Measurements from ENCODE around the gene MUC4.
"Not testable (repeated sequence)": the region's sequence is repeated elsewhere in the genome, so short reads cannot be mapped to it uniquely, and the experiment has no call there.

Gene MUC4

DNA sequence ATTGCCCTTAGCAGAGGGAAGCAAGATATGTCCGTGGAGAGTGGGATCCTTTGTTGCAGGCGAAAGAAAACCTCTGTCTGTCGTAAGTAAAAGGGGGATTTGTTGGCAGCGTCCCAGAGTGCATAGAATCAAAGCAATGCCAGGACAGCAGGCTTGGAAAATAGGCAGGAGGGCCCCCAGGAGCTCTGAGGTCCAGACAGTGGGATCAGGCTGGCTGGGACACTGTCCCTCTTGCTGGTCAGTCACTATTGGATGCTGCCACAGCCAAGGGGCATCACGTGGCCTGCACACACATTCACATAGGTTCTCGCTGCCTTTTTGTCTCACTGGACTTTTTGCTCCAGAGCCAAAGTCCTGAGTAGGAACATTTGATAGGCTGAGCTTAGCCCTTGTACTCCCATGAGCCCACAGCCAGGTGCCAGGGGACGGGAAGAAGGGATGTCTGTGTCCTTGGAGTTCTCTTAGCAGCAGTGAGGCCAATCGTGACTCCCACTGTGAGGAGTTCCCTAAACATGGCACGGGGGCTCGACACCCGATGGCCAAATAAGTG is 80.3 kb downstream of the MUC4 start:
- DNase-seq, result no peak

DNA sequence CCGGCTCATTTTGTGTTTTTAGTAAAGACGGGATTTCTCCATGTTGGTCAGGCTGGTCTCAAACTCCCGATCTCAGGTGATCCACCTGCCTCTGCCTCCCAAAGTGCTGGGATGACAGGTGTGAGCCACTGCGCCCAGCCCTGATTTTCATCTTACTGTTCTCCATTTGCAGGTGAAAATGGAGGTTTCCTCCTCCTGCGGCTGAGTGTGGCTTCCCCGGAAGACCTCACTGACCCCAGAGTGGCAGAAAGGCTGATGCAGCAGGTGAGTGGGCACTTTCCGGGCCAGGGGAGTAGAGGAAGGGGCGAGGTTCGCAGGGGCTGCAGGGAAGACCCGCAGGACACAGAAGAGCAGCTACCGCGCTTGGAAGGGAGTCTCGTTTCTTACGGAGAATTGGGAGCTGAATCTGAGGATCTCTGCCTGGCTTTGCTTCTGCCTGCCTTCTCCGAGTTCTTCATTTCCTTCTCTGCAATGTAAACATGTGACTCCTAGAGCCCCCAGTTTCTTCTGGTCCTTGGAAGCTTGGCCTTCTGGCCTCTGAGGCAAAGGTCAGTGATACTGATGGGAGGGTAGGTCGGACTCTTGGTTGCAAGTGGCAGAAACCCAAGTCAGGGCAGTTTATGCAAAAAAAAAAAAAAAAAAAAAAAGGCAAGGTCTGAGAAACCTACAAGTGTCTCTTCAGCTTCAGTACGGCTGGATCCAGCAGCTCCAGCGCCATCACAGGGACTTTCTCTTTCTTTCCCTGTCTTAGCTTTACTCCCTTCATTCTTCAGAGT is 82.1 kb downstream of the MUC4 start:
- DNase-seq, result no peak

DNA sequence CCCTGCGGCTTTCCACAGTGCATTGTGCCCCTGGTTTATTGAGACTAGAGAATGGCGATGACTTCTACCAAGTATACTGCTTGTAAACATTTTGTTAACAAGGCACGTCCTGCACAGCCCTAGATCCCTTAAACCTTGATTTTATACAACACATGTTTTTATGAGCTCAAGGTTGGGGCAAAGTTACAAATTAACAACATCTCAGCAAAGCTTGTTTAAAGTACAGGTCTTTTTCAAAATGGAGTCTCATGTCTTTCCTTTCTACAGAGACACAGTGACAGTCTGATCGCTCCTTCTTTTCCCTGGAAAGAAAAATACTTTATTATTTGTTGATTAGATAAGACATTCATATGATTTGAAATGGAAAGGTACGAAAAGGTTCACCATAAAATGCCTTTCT is 82.9 kb downstream of the MUC4 start:
- DNase-seq, result not testable (repeated sequence)

DNA sequence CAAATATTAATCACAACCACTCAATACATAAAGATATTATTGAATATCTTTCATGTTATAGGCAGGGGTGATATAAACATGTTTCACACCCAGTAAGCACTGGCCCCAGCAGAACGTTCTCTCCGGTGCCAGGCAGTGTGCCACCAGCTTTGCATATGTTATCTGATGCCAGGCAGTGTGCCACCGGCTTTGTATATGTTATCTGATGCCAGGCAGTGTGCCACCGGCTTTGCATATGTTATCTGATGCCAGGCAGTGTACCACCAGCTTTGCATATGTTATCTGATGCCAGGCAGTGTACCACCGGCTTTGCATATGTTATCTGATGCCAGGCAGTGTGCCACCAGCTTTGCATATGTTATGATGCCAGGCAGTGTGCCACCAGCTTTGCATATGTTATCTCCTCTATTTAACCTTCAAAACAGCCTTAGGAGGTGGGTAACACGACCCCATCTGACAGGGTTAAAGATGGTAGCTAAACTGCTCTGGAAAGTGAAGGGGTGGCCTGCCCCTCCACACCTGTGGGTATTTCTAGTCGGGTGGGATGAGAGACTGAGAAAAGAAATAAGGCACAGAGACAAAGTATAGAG is 84.0 kb downstream of the MUC4 start:
- no peak for DNase-seq

DNA sequence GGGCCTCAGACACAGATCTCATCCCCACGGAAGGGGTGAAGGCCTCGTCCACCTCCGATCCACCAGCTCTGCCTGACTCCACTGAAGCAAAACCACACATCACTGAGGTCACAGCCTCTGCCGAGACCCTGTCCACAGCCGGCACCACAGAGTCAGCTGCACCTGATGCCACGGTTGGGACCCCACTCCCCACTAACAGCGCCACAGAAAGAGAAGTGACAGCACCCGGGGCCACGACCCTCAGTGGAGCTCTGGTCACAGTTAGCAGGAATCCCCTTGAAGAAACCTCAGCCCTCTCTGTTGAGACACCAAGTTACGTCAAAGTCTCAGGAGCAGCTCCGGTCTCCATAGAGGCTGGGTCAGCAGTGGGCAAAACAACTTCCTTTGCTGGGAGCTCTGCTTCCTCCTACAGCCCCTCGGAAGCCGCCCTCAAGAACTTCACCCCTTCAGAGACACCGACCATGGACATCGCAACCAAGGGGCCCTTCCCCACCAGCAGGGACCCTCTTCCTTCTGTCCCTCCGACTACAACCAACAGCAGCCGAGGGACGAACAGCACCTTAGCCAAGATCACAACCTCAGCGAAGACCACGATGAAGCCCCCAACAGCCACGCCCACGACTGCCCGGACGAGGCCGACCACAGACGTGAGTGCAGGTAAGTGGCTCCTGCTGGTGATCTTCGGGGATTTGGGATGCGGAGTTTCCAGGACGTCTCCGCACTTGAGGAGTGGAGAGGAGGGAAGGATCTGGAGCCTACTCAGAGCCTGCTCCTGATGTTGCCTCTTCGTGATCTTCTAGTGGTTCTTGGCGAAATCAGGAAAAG is 85.6 kb downstream of the MUC4 start:
- DNase-seq, result not testable (repeated sequence)

DNA sequence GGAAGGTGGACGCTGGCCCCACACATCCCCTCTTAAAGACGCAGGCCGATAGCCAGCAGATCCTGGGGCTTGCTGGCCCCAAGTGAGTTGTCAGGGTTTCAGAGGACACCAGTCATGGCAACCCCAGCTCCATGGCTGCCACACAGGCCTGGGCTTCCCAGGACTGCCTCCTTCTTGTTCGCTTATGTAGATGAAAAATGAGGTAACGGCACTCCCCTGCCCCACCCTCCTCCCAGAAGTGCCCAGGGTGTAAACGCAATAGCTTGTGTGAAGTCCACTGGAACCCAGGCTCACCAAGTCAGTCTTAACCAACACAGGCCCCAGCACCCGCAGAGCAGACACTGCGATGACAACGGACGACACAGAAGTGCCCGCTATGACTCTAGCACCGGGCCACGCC is 87.4 kb downstream of the MUC4 start:
- not testable (repeated sequence) for DNase-seq

DNA sequence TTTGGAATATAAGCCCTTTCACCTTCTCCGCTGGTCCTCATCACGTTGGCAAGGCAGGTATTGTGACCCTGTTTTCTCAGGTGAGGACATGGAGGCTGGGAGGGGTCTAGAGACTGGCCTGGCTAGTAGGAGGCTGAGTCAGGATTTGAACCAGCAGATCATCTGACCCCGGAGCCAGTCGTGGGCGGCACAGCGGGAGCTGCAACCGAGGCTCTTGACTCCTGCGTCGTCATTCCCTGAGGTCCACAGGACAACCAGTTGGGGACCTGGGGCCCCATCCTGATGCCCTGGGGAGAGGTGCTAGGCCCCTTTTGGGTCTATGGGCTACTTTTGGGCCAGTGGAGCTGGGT is 88.8 kb downstream of the MUC4 start:
- DNase-seq, result not testable (repeated sequence)

DNA sequence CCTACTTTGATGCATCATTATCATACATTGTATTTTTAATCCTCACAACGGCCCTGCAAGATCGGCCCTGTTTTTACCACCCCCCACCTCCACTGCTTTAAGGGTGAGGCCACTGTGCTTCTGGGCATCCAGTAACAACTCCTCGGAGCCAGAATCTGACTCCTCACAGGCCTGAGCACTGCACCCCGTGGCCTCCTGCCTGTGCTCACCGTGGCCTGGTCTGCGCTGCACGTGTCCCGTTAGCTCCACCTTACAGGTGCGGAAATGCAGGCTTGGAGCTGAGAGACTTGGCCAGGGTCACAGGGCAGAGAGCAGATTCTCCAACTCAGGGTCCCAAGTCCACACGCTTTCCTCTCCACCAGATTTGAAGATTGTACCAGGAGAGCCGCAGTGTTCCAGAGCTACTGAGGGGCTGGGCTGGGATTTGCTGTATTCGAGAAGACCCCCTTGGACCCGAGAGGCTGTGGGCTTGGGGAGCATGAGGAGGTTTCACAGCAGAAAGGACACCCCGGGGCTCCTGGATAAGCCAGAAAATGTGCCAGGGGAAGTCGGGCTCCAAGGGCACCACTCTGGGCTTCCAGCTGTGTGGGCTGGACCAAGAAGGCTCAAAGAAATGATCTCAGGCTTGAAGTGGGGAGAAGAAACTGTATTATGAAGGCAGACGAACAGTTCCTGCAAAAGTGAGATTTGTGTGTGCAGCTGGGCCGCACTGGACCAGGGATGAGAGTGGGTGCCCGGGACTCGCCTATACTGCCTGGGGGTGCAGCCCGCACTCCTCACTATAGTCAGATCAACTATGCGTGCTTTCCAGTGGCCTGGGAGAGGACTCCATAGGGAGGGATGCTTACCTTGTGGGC is 89.4 kb downstream of the MUC4 start:
- DNase-seq, result not testable (repeated sequence)

DNA sequence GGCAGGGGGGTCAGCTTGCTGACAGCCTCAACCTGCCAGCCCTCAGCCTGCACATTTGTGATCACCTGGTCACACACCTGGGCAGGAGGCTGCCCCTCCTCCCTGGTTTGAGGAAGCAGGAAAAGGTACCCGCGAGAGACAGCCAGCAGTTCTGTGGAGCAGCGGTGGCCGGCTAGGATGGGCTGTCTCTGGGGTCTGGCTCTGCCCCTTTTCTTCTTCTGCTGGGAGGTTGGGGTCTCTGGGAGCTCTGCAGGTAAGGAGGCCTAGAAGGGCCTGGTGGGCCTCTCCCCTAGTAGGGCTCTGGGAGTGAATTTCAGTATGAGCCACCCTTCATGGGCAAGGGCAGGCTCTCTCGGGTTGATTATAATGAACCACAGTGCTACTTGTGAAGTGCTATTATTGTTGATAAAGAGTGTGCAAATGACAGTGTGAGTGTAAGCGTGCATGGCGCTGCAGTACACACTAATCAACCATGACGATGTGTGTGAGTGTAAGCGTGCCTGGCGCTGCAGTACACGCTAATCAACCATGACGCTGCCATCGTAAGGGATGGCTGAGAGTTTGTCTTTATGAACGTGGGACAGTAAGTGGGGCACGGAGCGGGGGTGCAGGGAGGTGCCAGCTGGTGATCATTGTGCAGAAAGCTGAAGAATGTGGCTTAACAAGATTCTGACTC is 90.8 kb downstream of the MUC4 start, which contains the start of gene MUC20:
TSS of gene MUC20 (plus strand) at position 148 of the 676 bp plus-strand sequence. CDS start at position 178, 30 bp downstream.
- DNase-seq, result not testable (repeated sequence)

DNA sequence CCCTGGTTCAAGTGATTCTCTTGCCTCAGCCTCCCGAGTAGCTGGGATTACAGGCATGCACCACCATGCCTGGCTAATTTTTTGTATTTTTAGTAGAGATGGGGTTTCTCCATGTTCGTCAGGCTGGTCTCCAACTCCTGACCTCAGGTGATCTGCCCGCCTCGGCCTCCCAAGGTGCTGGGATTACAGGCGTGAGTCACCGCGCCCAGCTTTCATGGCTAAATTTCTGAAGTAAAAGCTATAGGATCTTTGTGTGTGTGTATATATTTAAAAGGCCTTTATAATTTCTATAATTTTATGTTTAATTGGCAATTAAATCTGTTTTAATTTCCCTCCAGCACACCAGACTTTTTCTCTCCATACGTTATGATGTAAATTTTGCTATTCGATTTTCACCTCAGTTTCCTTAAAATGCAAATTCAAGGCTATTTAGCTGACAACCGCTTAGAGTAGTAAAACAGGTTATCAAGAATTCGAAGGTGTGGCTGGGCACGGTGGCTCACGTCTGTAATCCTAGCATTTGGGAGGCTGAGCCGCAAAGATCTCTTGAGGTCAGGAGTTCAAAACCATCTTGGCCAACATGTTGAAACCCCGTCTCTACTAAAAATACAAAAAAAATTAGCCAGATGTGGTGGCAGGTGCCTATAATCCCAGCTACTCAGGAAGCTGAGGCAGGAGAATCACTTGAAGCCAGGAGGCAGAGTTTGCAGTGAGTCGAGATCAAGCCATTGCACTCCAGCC is 92.0 kb downstream of the MUC4 start:
- DNase-seq, result not testable (repeated sequence)

DNA sequence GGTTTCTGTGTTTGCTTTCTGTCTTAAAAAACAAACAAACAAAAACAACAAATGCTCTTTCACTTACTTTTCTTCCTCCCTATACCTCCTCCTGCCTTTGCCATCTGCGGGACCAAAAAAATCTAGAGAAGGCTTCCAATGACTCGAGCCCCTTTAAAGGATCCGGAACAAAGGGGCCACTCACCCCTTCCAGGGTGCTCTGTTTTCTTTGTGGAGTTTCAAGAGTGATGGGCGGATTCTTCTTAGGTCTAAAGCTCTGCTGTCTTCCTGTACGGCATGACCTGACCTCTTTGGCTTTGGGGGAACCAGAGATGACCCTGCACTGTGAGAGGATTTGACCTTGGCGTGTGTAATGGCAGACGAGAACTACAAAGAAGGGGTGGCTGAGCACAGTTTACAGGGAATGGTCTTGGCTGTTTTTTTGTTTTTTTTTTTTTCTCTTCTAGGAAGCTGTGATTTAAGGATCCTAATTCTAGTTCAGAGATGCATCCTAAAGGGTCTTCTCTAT is 93.2 kb downstream of the MUC4 start:
- no peak for DNase-seq

DNA sequence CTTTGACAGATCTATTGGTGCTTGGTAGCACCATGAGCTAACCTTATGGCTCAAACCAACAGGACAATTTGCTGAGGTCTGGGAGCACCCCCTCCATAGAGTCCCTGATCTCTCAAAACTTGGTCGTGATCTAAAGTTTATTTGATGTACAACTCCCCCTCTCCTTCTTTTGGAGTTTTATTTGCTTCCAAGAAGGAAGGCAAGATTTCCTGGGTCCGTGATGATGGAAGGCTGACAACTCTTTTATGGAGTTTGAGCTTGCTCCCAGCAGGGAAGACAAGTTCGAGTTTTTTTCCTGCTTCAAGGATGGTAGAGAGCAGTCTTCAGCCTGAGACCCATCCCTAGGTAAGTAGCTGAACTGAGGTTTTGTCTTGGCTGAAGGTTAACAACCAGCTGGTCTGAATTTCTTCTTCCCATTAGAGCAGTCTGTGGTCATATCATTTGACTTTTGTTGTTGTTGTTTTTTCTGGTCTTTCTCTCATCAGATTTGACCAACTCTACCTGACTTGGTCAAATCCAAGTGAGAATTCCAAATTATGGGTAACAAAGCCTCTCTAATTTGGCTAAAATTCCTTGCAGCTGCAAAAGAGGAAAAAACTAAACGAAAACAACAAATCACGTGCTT is 93.8 kb downstream of the MUC4 start:
- DNase-seq, result no peak

DNA sequence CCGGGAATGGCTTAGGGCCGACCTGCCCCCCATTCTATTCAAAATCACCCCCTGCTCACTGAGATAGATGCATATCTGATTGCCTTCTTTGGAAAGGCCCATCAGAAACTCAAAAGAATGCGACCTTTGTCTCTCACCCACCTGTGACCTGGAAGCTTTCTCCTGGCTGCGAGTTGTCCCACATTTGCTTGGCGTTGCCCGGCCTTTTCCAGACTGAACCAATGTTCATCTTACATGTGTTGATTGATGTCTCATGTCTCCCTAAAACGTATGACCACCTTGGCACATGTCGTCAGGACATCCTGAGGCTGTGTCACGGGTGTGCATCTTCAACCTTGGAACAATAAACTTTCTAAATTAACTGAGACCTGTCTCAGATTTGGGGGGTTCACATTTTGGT is 94.3 kb downstream of the MUC4 start:
- DNase-seq, result no peak

DNA sequence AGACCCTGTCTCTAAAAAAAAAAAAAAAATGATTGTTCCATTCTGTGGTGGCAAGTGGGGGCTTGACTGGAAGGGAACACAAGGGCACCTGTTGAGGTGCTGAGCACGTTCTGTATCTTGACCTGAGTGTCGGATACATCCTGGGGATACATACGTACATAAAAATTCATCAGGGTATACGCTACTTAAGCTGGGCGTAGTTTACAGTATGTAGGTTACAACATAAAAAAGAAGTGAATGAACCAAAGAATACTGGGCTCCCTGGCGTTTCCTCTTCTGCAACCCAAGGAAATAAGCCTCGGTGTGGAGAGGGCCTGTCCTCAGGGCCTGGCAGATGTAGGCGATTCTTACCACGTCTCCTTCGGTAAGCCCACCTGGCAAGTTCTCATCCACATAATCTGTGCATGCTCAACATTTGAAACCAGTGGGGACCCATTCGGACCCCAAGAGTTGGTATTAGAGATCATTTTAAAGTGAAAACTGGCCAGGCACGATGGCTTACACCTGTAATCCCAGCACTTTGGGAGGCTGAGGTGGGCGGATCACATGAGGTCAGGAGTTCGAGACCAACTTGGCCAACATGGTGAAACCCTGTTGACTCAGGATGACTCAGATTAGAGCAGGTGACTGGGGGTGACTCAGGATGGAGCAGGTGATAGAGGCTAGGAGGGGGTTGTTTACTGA is 96.0 kb downstream of the MUC4 start:
- DNase-seq, result peak; percentile 48

DNA sequence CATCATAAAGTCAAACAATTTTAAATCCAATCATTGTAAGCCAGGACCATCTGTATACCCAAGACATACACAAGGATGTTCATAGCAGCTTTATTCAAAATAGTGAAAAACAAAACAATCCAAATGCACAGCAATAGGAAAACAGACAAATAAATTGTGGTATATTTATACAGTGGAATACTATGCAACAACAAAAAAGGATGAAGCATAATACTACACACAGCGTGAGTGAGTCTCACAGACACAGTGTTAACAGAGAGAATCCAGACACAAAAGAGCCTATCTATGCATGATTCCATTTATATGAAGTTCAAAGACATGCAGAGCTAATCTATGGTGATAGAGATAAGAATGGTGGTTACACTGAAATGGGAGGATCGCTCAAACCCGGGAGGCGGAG is 96.6 kb downstream of the MUC4 start:
- DNase-seq, result no peak

DNA sequence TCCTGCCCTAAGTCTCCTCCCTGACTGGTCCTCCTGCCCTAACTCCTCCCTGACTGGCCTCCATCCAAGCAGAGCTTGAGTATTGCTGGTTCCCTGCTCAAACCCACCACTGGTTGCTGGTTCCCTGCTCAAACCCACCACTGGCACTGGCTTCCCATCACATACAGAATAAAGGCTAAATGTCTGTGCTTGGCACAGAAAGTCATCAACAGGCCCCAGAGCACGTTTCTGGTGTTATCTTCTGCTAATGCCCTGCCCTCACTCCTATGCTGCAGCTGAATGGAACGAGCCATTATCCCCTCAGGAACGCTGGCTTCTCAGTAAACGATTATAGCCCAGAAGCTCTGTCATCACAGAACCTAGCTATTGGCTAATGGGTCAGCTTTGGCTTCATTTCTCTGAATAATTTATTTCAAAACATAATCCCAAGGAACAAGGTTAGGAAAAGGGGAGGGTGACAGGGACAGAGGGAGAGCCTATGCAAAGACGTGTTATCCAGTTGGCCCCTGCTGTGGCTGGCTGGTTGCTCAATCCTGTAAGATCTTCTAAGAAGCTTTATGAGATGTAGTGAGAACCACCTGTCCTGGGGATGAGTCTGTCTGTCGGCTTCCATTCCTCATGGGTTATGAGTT is 97.2 kb downstream of the MUC4 start:
- DNase-seq, result no peak

DNA sequence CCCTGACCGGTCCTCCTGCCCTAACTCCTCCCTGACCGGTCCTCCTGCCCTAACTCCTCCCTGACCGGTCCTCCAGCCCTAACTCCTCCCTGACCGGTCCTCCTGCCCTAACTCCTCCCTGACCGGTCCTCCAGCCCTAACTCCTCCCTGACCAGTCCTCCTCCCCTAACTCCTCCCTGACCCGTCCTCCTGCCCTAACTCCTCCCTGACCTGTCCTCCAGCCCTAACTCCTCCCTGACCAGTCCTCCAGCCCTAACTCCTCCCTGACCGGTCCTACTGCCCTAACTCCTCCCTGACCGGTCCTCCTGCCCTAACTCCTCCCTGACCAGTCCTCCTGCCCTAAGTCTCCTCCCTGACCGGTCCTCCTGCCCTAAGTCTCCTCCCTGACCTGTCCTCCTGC is 98.6 kb downstream of the MUC4 start:
- not testable (repeated sequence) for DNase-seq

DNA sequence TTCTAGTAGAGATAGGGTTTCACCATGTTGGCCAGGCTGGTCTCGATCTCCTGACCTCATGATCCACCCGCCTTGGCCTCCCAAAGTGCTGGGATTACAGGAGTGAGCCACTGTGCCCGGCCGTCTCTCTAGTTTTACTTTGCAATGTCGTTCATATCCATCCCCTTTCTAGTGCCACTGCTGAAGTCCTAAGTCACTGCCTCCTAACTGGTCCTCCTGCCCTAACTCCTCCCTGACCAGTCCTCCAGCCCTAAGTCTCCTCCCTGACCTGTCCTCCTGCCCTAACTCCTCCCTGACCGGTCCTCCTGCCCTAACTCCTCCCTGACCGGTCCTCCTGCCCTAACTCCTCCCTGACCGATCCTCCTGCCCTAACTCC is 99.2 kb downstream of the MUC4 start:
- DNase-seq, result not testable (repeated sequence)

DNA sequence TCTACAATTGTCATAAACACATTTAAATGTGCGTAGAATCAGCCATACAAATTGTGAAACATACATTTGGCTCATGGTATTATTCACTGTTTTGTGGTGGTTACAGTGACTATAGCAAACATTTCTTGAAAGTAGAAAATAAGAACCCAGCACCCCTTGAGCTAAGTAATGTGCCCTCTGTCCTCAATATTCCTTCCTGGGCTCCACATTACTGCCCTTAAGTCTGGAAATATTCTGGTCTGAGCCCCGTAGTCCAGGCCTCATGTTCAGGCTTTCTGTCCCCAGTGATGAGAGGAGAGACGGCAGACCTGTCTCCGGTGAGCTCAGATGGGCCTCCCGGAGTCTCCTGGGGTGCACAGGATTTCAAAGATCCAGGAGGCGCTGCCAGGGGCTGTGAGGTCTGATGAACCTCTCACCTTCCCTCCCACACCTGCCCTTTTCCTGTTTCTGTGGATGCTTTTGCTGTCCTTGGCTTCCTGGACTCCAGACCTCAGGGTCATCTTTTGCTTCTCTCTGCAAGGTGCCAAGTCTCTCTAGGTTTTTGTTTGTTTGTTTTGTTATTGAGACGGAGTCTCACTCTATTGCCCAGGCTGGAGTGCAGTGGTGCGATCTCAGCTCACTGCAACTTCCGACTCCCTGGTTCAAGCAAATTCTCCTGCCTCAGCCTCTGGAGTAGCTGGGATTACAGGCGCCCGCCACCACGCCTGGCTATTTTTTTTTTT is 99.8 kb downstream of the MUC4 start:
- DNase-seq, result no peak
